ENCODE data around the gene ACSM5.

Gene ACSM5

GRCh38 chr16:20387978-20388377 lies 21.4 kb upstream of the ACSM5 start:
- no peaks in the 10 kb centered on the region for H3K9me3 ChIP-seq
- in situ Hi-C loops (cut with MboI; ENCODE audit: low sequenced_read_pairs) = loop anchor here (25.0 kb wide), 1 partner anchor 776 kb away; no protein-coding TSS in a partner anchor
- no peaks in the 10 kb centered on the region for H3K4me1 ChIP-seq
- DNase-seq (ENCODE audit: low spot score in 2 of 2) = no peak
- H3K27me3 ChIP-seq (ENCODE audit: low read depth) = no peaks in the 10 kb centered on the region
- no peaks in the 10 kb centered on the region for H3K36me3 ChIP-seq (replicated peaks)
- no peak overlapping the region for H3K4me3 ChIP-seq

- in situ Hi-C loops (cut with MboI; ENCODE audit: low sequenced_read_pairs) = loop anchor here (25.0 kb wide), 1 partner anchor 777 kb away; no protein-coding TSS in a partner anchor
Measured at GRCh38 chr16:20388854-20389253, 20.5 kb upstream of the ACSM5 start.

GRCh38 chr16:20391045-20391444 lies 18.3 kb upstream of the ACSM5 start:
- in situ Hi-C loops (cut with MboI; ENCODE audit: low sequenced_read_pairs) = loop anchor here (25.0 kb wide), 1 partner anchor 779 kb away; no protein-coding TSS in a partner anchor
- Histone ChIP-seq H3K4me3 (no peak overlapping the region), H3K4me1 (no peaks in the 10 kb centered on the region), H3K27me3 (ENCODE audit: low read depth) (no peaks in the 10 kb centered on the region), H3K36me3 (replicated peaks) (no peaks in the 10 kb centered on the region), H3K9me3 (no peaks in the 10 kb centered on the region)
- DNase-seq (ENCODE audit: low spot score in 2 of 2) = no peak

More at GRCh38 chr16:20388854-20389253, 20.5 kb upstream of the ACSM5 start:
- Histone ChIP-seq H3K4me3 (no peak overlapping the region), H3K9me3 (no peaks in the 10 kb centered on the region), H3K27me3 (ENCODE audit: low read depth) (no peaks in the 10 kb centered on the region), H3K36me3 (replicated peaks) (no peaks in the 10 kb centered on the region), H3K4me1 (no peaks in the 10 kb centered on the region)
- no peak for DNase-seq (ENCODE audit: low spot score in 2 of 2)

- no peak for DNase-seq (ENCODE audit: low spot score in 2 of 2)
- Histone ChIP-seq H3K36me3 (replicated peaks) (no peaks in the 10 kb centered on the region), H3K27me3 (ENCODE audit: low read depth) (no peaks in the 10 kb centered on the region), H3K4me3 (no peak overlapping the region), H3K4me1 (no peaks in the 10 kb centered on the region), H3K9me3 (no peaks in the 10 kb centered on the region)
- in situ Hi-C loops (cut with MboI; ENCODE audit: low sequenced_read_pairs) = loop anchor here (25.0 kb wide), 1 partner anchor 782 kb away; no protein-coding TSS in a partner anchor
Measured at GRCh38 chr16:20393801-20394577, 15.3 kb upstream of the ACSM5 start.

GRCh38 chr16:20395946-20396345 lies 13.4 kb upstream of the ACSM5 start:
- Histone ChIP-seq H3K36me3 (replicated peaks) (no peaks in the 10 kb centered on the region), H3K27me3 (ENCODE audit: low read depth) (no peaks in the 10 kb centered on the region), H3K4me1 (no peaks in the 10 kb centered on the region), H3K4me3 (no peak overlapping the region), H3K9me3 (no peaks in the 10 kb centered on the region)
- in situ Hi-C loops (cut with MboI; ENCODE audit: low sequenced_read_pairs) = loop anchor here (25.0 kb wide), 1 partner anchor 784 kb away; no protein-coding TSS in a partner anchor
- no peak for DNase-seq (ENCODE audit: low spot score in 2 of 2)

- Histone ChIP-seq H3K27me3 (ENCODE audit: low read depth) (no peaks in the 10 kb centered on the region), H3K36me3 (replicated peaks) (no peaks in the 10 kb centered on the region)
- in situ Hi-C loops (cut with MboI; ENCODE audit: low sequenced_read_pairs) = loop anchor here (25.0 kb wide), 1 partner anchor 785 kb away; no protein-coding TSS in a partner anchor
Measured at GRCh38 chr16:20396846-20397467, 12.4 kb upstream of the ACSM5 start.

GRCh38 chr16:20397468-20398074 lies 11.8 kb upstream of the ACSM5 start:
- DNase-seq (ENCODE audit: low spot score in 2 of 2) = no peak
- in situ Hi-C loops (cut with MboI; ENCODE audit: low sequenced_read_pairs) = loop anchor here (25.0 kb wide), 1 partner anchor 785 kb away; no protein-coding TSS in a partner anchor
- Histone ChIP-seq H3K36me3 (replicated peaks) (no peaks in the 10 kb centered on the region), H3K27me3 (ENCODE audit: low read depth) (no peaks in the 10 kb centered on the region), H3K9me3 (no peaks in the 10 kb centered on the region), H3K4me1 (no peaks in the 10 kb centered on the region), H3K4me3 (no peak overlapping the region)

More at GRCh38 chr16:20396846-20397467, 12.4 kb upstream of the ACSM5 start:
- no peak for DNase-seq (ENCODE audit: low spot score in 2 of 2)
- Histone ChIP-seq H3K4me1 (no peaks in the 10 kb centered on the region), H3K9me3 (no peaks in the 10 kb centered on the region), H3K4me3 (no peak overlapping the region)

GRCh38 chr16:20398603-20399002 lies 10.7 kb upstream of the ACSM5 start:
- no peaks in the 10 kb centered on the region for H3K4me1 ChIP-seq
- no peak for DNase-seq (ENCODE audit: low spot score in 2 of 2)
- in situ Hi-C loops (cut with MboI; ENCODE audit: low sequenced_read_pairs) = loop anchor here (25.0 kb wide), 1 partner anchor 786 kb away; no protein-coding TSS in a partner anchor

GRCh38 chr16:20399185-20399584 lies 10.1 kb upstream of the ACSM5 start:
- in situ Hi-C loops (cut with MboI; ENCODE audit: low sequenced_read_pairs) = loop anchor here (25.0 kb wide), 1 partner anchor 787 kb away; no protein-coding TSS in a partner anchor
- Histone ChIP-seq H3K36me3 (replicated peaks) (no peaks in the 10 kb centered on the region), H3K9me3 (no peaks in the 10 kb centered on the region), H3K27me3 (ENCODE audit: low read depth) (no peaks in the 10 kb centered on the region), H3K4me1 (no peaks in the 10 kb centered on the region), H3K4me3 (no peak overlapping the region)
- no peak for DNase-seq (ENCODE audit: low spot score in 2 of 2)

More at GRCh38 chr16:20398603-20399002, 10.7 kb upstream of the ACSM5 start:
- H3K9me3 ChIP-seq = no peaks in the 10 kb centered on the region
- no peaks in the 10 kb centered on the region for H3K27me3 ChIP-seq (ENCODE audit: low read depth)
- H3K36me3 ChIP-seq (replicated peaks) = no peaks in the 10 kb centered on the region
- no peak overlapping the region for H3K4me3 ChIP-seq

- Histone ChIP-seq H3K27me3 (ENCODE audit: low read depth) (no peaks in the 10 kb centered on the region), H3K36me3 (replicated peaks) (no peaks in the 10 kb centered on the region), H3K9me3 (no peaks in the 10 kb centered on the region), H3K4me1 (no peaks in the 10 kb centered on the region), H3K4me3 (no peak overlapping the region)
- no peak for DNase-seq (ENCODE audit: low spot score in 2 of 2)
- in situ Hi-C loops (cut with MboI; ENCODE audit: low sequenced_read_pairs) = no loop called here
Measured at GRCh38 chr16:20401066-20401465, 8.3 kb upstream of the ACSM5 start.

- Histone ChIP-seq H3K36me3 (replicated peaks) (no peaks in the 10 kb centered on the region), H3K9me3 (no peaks in the 10 kb centered on the region), H3K4me3 (no peak overlapping the region), H3K27me3 (ENCODE audit: low read depth) (no peaks in the 10 kb centered on the region), H3K4me1 (no peaks in the 10 kb centered on the region)
- in situ Hi-C loops (cut with MboI; ENCODE audit: low sequenced_read_pairs) = no loop called here
- DNase-seq (ENCODE audit: low spot score in 2 of 2) = no peak
Measured at GRCh38 chr16:20401475-20402016, 7.8 kb upstream of the ACSM5 start.

GRCh38 chr16:20402651-20403050 lies 6.7 kb upstream of the ACSM5 start:
- no peaks in the 10 kb centered on the region for H3K36me3 ChIP-seq (replicated peaks)
- H3K9me3 ChIP-seq = no peaks in the 10 kb centered on the region
- H3K4me3 ChIP-seq = no peak overlapping the region
- DNase-seq (ENCODE audit: low spot score in 2 of 2) = no peak
- no peaks in the 10 kb centered on the region for H3K27me3 ChIP-seq (ENCODE audit: low read depth)
- no peaks in the 10 kb centered on the region for H3K4me1 ChIP-seq
- in situ Hi-C loops (cut with MboI; ENCODE audit: low sequenced_read_pairs) = no loop called here

- DNase-seq (ENCODE audit: low spot score in 2 of 2) = no peak
- H3K9me3 ChIP-seq = no peaks in the 10 kb centered on the region
- no peaks in the 10 kb centered on the region for H3K4me1 ChIP-seq
- H3K4me3 ChIP-seq = no peak within 1 kb of the TSS
- no peaks in the 10 kb centered on the region for H3K36me3 ChIP-seq (replicated peaks)
- in situ Hi-C loops (cut with MboI; ENCODE audit: low sequenced_read_pairs) = no loop called here
- no peaks in the 10 kb centered on the region for H3K27me3 ChIP-seq (ENCODE audit: low read depth)
Measured at GRCh38 chr16:20404637-20405036, 4.7 kb upstream of the ACSM5 start, which contains the start of gene PDILT. PDILT (minus strand) TSS chr16:20404737; CDS start chr16:20399300, 5,437 bp downstream.

Data from HAP-1 (cell line).